LNCaP clone FGC (cell line): ENCODE measurements around the gene TNS3.

Experiments
- DNase-seq: peaks from one replicate; pipeline ENCODE4 v3.0.0-alpha.2; 2011; ENCODE audit warnings: low read depth
- H3K4me3 ChIP-seq: 2 replicates; pipeline ENCODE4 v1.5.1; 2011; ENCODE audit warnings: mild to moderate bottlenecking, low read depth, low read length, control low read depth
- TF ChIP-seq, protein P1 (sequence below): IDR thresholded peaks from 2 replicates; pipeline ENCODE4 v1.5.1; 2012; ENCODE audit warnings: mild to moderate bottlenecking; ENCODE audit not compliant: control insufficient read depth, insufficient read depth; ENCODE audit errors: extremely low read depth

The TNS3 gene

DNA sequence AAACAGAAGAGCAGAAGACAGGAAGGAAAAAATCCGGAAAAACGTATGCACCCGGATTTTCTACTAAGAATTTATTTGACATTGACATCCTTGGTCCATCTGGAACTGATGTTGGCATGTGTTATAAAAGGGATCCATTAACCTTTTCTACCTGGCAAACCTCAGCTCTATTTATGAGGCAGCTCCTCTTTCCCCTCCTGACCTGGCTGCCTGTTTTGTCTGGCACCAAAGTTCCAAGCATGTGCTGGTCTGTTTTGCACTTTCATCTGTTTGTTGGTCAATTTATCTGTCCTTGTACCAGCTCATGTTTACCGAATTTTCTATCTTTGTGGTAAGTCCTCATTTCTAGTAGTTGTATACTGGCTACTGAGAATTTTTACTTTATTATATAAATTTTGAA lies 258.0 kb downstream of the TNS3 start:
- H3K4me3 ChIP-seq, result no peak overlapping the region
- no peak for DNase-seq
- TF ChIP-seq, protein P1, sequence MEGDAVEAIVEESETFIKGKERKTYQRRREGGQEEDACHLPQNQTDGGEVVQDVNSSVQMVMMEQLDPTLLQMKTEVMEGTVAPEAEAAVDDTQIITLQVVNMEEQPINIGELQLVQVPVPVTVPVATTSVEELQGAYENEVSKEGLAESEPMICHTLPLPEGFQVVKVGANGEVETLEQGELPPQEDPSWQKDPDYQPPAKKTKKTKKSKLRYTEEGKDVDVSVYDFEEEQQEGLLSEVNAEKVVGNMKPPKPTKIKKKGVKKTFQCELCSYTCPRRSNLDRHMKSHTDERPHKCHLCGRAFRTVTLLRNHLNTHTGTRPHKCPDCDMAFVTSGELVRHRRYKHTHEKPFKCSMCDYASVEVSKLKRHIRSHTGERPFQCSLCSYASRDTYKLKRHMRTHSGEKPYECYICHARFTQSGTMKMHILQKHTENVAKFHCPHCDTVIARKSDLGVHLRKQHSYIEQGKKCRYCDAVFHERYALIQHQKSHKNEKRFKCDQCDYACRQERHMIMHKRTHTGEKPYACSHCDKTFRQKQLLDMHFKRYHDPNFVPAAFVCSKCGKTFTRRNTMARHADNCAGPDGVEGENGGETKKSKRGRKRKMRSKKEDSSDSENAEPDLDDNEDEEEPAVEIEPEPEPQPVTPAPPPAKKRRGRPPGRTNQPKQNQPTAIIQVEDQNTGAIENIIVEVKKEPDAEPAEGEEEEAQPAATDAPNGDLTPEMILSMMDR, result no peak

DNA sequence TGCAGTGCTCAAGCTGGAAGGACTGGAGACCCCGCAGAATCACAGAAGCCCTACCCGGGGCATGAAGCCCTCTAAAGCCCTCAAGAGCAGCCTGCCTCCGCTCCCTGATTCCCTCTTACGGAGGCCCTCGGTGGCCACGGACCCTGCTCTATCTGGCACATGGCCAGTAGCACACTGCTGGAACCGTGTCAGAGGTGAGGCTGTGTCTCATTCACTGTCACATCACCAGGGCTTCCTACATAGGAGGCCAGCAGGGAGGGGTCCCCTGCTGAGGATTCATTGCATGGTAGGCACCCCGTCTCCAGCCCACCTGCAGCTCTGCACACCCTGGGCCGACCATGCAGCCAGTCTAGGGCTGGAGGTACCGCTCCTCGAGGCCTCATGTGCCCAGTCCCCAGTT lies 259.2 kb downstream of the TNS3 start:
- H3K4me3 ChIP-seq, result no peak overlapping the region
- TF ChIP-seq, protein P1, result no peak
- no peak for DNase-seq

GRCh38 chr7:47320296-47320695 lies 261.6 kb downstream of the TNS3 start:
- TF ChIP-seq, protein P1, result no peak
- H3K4me3 ChIP-seq, result no peak overlapping the region
- no peak for DNase-seq

GRCh38 chr7:47318395-47319182 lies 263.3 kb downstream of the TNS3 start:
- TF ChIP-seq, protein P1, result no peak
- H3K4me3 ChIP-seq, result no peak overlapping the region
- DNase-seq, result no peak

- no peak for DNase-seq
- H3K4me3 ChIP-seq, result no peak overlapping the region
- TF ChIP-seq, protein P1, result no peak
Measured at GRCh38 chr7:47317487-47317886, 264.4 kb downstream of the TNS3 start.

DNA sequence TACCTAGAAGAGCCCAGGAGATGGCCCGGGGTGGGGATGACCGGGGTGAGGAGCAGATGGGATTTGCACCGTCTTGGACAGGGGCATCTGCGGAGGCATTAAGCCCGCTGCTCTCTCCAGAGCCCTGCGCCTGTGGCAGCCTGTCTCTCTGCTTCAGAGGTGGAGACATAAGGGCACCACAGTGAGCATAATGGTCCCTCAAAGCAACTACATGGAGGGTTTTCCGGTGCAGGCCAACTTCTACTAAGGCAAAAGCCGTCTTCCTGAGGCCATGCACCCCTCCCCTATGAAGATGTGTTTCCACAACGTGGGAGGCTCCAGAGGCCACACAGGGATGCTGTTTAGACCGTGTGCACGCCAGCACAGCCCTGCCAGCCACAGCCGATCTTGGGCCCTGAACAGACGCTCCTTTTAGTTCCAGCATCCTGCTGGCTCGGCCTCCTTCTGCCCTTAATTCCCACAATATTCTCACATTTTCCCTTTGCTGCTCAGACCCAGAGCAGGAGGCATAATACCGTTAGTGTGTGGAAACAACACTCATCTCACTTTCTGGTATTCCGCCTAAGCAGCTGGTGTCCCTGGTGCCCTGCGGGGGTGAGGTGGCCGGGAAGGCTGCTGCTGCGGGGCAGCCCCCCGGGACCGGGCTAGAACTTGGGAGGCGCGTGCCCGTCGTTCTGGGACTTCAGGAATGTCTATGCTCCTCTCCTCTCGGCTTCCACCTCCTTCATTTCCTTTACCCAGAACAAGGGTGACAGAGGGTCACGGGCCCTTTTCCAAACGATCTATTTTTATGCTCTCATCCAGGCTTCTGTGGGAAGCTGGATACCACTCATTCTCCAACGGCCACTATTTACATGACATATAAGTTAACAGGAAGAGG lies 266.9 kb downstream of the TNS3 start:
- TF ChIP-seq, protein P1, result no peak
- no peak overlapping the region for H3K4me3 ChIP-seq
- DNase-seq, result no peak
